ENCODE results near the gene FALEC.
"Not testable (repeated sequence)": the region's sequence is repeated elsewhere in the genome, so short reads cannot be mapped to it uniquely, and the experiment has no call there.

FALEC gene

DNA sequence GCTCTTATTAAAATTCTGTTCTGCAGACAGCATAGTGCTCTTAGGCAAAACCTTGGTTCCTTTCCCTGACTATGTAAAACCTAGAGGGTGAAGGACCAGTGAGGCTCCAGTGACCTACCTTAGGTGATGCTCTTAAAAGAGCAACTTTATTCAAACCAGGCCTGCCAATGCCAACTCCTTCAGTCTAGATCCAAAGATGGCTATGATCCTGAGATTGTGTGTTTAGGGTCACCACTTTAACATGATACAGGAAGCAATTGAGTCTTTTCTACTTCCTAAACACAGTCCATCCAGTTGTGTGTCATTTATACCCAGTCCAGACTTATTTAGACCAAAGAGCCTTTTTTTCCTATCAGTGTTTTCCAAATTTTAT lies 53.0 kb downstream of the FALEC start:
- Histone ChIP-seq H3K27me3 (ENCODE audit: low read length) (no peaks in the 10 kb centered on the region), H3K79me2 (ENCODE audit: insufficient read depth, low read length) (peaks cover 27% of the 10 kb centered on the region; the same call in 1 of the 2 replicates), H3F3A (ENCODE audit: insufficient read depth) (peaks cover 86% of the 10 kb centered on the region), H3K36me3 (ENCODE audit: low read length) (peaks cover 11% of the 10 kb centered on the region), H3K4me3 (ENCODE audit: insufficient read depth, low read length, poor library complexity, severe bottlenecking) (no peak overlapping the region), H2AFZ (ENCODE audit: low read depth, low read length, severe bottlenecking) (no peak overlapping the region), H3K27ac (ENCODE audit: low read depth, low read length) (peak overlapping the region; percentile 99), H3K4me2 (ENCODE audit: low read depth, low read length, poor library complexity, severe bottlenecking) (peak overlapping the region; percentile 97), H3K9ac (ENCODE audit: low read length) (peak overlapping the region; percentile 43), H3K9me3 (ENCODE audit: insufficient read depth, low read length) (no peaks in the 10 kb centered on the region), H3K9me2 (replicated peaks; ENCODE audit: insufficient read depth, low read length) (no peaks in the 10 kb centered on the region), H4K20me1 (ENCODE audit: low read depth, low read length) (0 out of 2 replicates have a peak, but pooled peaks cover 5% of the 10 kb centered on the region)
- TF ChIP-seq EZH2phosphoT487 (conservative IDR thresholded peaks at IDR 0.05; ENCODE audit: low read length): no peak
- TF ChIP-seq, protein P1, sequence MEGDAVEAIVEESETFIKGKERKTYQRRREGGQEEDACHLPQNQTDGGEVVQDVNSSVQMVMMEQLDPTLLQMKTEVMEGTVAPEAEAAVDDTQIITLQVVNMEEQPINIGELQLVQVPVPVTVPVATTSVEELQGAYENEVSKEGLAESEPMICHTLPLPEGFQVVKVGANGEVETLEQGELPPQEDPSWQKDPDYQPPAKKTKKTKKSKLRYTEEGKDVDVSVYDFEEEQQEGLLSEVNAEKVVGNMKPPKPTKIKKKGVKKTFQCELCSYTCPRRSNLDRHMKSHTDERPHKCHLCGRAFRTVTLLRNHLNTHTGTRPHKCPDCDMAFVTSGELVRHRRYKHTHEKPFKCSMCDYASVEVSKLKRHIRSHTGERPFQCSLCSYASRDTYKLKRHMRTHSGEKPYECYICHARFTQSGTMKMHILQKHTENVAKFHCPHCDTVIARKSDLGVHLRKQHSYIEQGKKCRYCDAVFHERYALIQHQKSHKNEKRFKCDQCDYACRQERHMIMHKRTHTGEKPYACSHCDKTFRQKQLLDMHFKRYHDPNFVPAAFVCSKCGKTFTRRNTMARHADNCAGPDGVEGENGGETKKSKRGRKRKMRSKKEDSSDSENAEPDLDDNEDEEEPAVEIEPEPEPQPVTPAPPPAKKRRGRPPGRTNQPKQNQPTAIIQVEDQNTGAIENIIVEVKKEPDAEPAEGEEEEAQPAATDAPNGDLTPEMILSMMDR (IDR thresholded peaks at IDR 0.05; ENCODE audit: insufficient read depth, low read length, poor library complexity, severe bottlenecking): no peak

DNA sequence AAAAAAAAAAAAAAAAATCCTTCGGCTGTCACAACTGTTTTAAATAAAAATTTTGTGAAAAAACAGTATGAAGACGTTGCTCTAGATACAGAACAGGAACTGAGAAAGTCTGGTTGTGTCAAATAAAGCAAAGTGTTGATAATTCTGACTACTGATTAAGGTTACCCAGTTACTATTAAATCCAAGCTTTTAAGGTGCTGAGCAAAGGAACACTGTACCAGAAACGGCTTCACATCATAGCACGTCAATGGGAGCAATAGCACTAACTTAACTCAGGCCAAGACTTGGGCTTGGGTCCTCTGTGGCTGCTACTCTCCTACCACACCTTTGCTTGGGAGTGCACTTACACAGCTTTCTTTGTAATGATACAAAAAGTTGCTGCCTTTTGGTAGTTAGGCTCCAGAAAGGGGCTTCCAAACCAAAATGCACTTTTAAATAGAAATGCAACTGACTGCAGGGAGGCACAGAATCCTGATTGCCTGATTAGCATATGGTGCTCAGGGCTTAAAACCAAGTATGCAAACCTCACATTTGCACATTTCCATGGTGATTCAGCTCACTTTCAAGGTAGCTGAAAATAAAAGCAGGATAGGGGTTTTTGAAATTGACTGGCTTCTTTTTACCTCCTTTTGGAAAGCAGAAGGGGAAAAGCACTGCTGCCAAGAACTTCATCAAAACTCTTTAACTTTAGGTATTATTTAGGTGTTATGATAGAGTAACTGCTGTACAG lies 57.5 kb downstream of the FALEC start:
- TF ChIP-seq EZH2phosphoT487 (conservative IDR thresholded peaks at IDR 0.05; ENCODE audit: low read length): no peak
- TF ChIP-seq, protein P1 (IDR thresholded peaks at IDR 0.05; ENCODE audit: insufficient read depth, low read length, poor library complexity, severe bottlenecking): no peak
- H3K36me3 ChIP-seq (ENCODE audit: low read length): peaks cover 51% of the 10 kb centered on the region
- peaks cover 57% of the 10 kb centered on the region for H3K79me2 ChIP-seq (ENCODE audit: insufficient read depth, low read length)
- peak overlapping the region; percentile 81 for H3K4me2 ChIP-seq (ENCODE audit: low read depth, low read length, poor library complexity, severe bottlenecking)
- H3K27me3 ChIP-seq (ENCODE audit: low read length): no peaks in the 10 kb centered on the region
- H3K4me3 ChIP-seq (ENCODE audit: insufficient read depth, low read length, poor library complexity, severe bottlenecking): no peak overlapping the region
- H3K9ac ChIP-seq (ENCODE audit: low read length): no peak overlapping the region; the same call in 1 of the 2 replicates
- H4K20me1 ChIP-seq (ENCODE audit: low read depth, low read length): peaks cover 43% of the 10 kb centered on the region
- peak overlapping the region; percentile 91 for H3K27ac ChIP-seq (ENCODE audit: low read depth, low read length)
- H3K9me3 ChIP-seq (ENCODE audit: insufficient read depth, low read length): no peaks in the 10 kb centered on the region
- H3F3A ChIP-seq (ENCODE audit: insufficient read depth): peaks cover 88% of the 10 kb centered on the region
- no peaks in the 10 kb centered on the region for H3K9me2 ChIP-seq (replicated peaks; ENCODE audit: insufficient read depth, low read length)
- no peak overlapping the region for H2AFZ ChIP-seq (ENCODE audit: low read depth, low read length, severe bottlenecking)

DNA sequence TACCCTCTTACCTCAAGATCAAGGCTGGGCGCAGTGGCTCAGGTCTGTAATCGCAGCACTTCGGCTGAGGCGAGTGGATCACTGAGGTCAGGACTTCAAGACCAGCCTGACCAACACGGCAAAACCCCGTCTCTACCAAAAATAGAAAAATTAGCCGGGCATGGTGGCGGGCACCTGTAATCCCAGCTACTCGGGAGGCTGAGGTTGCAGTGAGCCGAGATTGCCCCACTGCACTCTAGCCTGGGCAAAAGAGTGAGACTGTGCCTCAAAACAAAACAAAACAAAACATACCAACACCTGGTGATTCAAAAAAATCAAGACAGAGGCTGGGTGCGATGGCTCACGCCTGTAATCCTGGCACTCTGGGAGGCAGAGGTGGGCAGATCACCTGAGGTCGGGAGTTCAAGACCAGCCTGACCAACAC lies 58.1 kb downstream of the FALEC start:
- H3K4me3 ChIP-seq (ENCODE audit: insufficient read depth, low read length, poor library complexity, severe bottlenecking); H3K27me3 ChIP-seq (ENCODE audit: low read length); H3K9ac ChIP-seq (ENCODE audit: low read length); H3K9me3 ChIP-seq (ENCODE audit: insufficient read depth, low read length); H3K9me2 ChIP-seq (replicated peaks; ENCODE audit: insufficient read depth, low read length); H2AFZ ChIP-seq (ENCODE audit: low read depth, low read length, severe bottlenecking): not testable (repeated sequence)
- Histone ChIP-seq H4K20me1 (ENCODE audit: low read depth, low read length) (peaks cover 49% of the 10 kb centered on the region), H3F3A (ENCODE audit: insufficient read depth) (peaks cover 88% of the 10 kb centered on the region), H3K36me3 (ENCODE audit: low read length) (peaks cover 56% of the 10 kb centered on the region), H3K27ac (ENCODE audit: low read depth, low read length) (peak overlapping the region; percentile 91), H3K79me2 (ENCODE audit: insufficient read depth, low read length) (peaks cover 63% of the 10 kb centered on the region), H3K4me2 (ENCODE audit: low read depth, low read length, poor library complexity, severe bottlenecking) (peak overlapping the region; percentile 81)
